ENCODE data around the gene NMUR1. TPM values are rescaled to one million over a fixed set of nuclear protein-coding genes. Genes with fewer than 3 reads are reported as not detected.
"Not testable (repeated sequence)": the region's sequence is repeated elsewhere in the genome, so short reads cannot be mapped to it uniquely, and the experiment has no call there.

Gene NMUR1, protein sequence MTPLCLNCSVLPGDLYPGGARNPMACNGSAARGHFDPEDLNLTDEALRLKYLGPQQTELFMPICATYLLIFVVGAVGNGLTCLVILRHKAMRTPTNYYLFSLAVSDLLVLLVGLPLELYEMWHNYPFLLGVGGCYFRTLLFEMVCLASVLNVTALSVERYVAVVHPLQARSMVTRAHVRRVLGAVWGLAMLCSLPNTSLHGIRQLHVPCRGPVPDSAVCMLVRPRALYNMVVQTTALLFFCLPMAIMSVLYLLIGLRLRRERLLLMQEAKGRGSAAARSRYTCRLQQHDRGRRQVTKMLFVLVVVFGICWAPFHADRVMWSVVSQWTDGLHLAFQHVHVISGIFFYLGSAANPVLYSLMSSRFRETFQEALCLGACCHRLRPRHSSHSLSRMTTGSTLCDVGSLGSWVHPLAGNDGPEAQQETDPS
- not detected in 2 replicates for total RNA-seq (2014; rRNA removed; shearing (Covaris generic); ENCODE audit: low replicate concordance)

DNA sequence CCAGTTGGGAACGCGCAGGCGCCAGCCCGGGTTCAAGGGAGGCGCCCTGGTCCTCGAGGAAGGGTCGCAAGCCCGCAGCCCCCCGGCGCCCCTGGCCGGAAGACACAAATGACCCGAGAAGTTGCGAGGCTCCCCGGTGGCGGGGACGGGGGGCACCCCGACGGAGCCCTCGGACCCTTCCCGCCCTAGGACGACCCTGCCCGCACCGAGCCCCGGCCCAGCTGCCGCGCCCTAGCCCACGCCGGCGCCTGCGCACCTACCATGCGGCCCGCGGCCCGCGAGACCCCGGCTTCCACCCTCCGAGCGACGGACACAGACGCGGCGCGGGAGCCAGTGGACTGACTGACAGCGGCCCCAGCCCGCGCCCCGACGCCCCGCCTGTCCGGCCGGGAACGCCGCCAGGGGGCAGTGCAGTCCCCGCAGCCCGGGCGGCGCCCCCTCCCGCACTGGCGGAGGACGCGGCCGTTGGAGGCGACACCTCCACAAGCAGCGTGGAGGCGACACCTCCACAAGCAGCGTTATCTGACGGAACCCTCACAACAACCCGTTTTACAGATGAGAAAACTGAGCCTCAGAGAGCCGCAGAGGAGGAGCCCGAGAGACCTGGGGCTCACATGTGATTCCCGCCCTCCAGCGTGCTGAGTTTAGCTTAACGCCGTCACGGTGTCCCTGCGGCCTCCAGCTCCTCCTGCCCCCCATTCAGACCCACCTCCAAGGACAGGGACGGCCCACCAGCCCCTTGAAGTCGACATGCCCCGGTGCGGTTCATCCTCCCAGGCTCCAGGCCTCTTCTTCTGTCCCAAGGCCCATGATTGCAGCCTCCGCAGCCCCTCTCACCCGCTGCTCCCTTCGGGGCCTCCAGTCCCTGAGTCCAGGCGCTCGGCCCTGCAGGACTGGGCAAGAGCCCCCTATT lies at the start of gene NMUR1:
Gene NMUR1 (minus strand): TSS at position 347 of the 913 bp plus-strand sequence. CDS start 84 bp downstream, at position 263.
- Histone ChIP-seq H3K27me3 (no peaks in the 10 kb centered on the region), H3K36me3 (no peaks in the 10 kb centered on the region), H3K9me3 (no peaks in the 10 kb centered on the region), H3K4me3 (peak within 1 kb of the TSS; percentile 18)
- DNase-seq = peak; percentile 48

DNA sequence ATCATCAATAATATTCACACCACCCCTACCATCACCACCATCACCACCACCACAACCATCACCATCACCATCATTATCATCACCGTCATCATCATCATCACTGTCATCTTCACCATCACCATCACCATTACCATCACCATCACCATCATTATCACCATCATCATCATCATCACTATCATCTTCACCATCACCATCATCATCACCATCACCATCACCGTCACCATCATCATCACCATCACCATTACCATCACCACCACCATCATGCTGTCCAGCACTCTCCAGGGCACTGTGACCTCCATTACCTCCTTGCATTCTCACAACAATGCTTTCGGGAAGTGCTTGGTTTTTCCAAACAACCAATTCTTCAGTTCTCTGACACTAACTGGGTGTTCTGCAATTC lies 49.3 kb upstream of the NMUR1 start:
- no peak overlapping the region for H3K4me3 ChIP-seq
- DNase-seq = no peak

GRCh38 chr2:231578655-231579054 lies 48.4 kb upstream of the NMUR1 start:
- H3K36me3 ChIP-seq, DNase-seq, H3K9me3 ChIP-seq: not testable (repeated sequence)

More for the DNA sequence above, 49.3 kb upstream of the NMUR1 start:
- H3K27me3 ChIP-seq = no peaks in the 10 kb centered on the region
- H3K36me3 ChIP-seq = no peaks in the 10 kb centered on the region
- no peaks in the 10 kb centered on the region for H3K9me3 ChIP-seq

GRCh38 chr2:231576465-231576864 lies 46.2 kb upstream of the NMUR1 start:
- H3K36me3 ChIP-seq = no peaks in the 10 kb centered on the region
- H3K27me3 ChIP-seq = no peaks in the 10 kb centered on the region
- DNase-seq = no peak

More at GRCh38 chr2:231578655-231579054, 48.4 kb upstream of the NMUR1 start:
- not testable (repeated sequence) for H3K27me3 ChIP-seq, H3K4me3 ChIP-seq

DNA sequence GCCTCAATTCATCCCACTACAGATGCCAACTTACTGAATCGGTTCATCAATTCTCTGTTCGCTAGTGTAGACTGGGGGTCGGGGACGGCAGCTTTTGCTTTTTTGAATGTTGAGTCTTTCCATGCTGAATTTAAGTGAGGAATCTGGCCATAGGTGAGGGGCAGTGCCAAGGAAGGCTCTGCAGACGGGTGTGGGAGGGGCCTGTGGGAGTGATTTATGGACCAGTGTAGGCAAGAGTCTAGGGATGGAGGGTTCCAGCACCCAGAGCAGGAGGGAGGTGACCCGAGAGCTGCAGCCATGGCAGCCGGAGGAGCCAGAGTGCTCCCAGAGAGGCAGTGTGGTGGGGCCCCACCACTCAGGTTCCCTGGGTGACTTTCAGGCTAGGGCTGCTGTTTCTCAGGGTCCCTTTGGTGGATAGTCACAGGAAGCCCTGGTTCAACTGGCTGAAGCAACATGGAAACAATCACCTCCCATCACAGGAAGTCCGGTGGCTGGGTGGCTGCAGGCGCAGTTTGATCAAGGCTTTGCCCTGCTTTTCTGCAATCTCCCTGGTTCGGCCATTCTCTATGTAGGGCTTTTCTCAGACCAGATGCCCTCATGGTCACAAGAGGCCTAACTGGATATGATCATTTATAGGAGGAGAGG lies 45.5 kb upstream of the NMUR1 start:
- H3K4me3 ChIP-seq = no peak overlapping the region
- no peaks in the 10 kb centered on the region for H3K9me3 ChIP-seq
- no peak for DNase-seq
- no peaks in the 10 kb centered on the region for H3K27me3 ChIP-seq
- H3K36me3 ChIP-seq = no peaks in the 10 kb centered on the region

More at GRCh38 chr2:231576465-231576864, 46.2 kb upstream of the NMUR1 start:
- Histone ChIP-seq H3K4me3 (no peak overlapping the region), H3K9me3 (no peaks in the 10 kb centered on the region)

DNA sequence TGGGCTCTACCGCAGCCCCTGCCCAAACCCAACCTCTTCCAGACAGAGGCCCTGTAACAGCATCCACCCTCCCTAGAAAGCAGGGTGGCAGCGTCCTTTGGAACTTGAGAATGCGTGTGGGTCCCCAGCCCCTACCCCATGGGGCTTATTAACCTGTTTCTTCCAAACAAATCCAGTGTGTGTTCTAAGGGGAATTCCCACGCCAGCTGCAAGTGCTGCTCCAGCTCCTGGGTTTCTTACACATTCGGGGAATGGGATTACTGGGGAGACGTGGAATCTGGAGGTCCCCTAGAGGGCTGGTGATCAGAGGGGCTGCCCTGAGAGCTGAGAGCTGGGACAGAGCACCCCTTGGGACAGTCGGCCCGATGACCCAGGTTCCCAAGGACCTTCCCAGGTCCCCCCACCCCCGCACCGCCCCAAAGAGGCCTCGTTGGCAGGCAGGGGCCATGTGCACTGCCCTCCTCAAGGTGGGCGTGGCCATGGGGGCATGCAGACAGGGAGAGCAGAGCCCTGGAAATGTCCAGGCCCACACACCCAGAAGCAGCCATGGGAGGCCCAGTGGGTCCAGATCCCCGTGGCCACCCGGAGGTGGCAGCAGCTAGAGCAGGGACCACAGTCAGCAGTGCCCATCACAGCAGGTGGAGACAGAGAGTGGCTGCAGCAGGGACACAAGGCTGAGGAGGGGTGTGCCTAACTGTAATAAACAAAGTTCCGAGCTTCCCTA lies 43.6 kb upstream of the NMUR1 start:
- Histone ChIP-seq H3K27me3 (no peaks in the 10 kb centered on the region), H3K36me3 (no peaks in the 10 kb centered on the region), H3K9me3 (no peaks in the 10 kb centered on the region), H3K4me3 (no peak overlapping the region)
- DNase-seq = no peak

DNA sequence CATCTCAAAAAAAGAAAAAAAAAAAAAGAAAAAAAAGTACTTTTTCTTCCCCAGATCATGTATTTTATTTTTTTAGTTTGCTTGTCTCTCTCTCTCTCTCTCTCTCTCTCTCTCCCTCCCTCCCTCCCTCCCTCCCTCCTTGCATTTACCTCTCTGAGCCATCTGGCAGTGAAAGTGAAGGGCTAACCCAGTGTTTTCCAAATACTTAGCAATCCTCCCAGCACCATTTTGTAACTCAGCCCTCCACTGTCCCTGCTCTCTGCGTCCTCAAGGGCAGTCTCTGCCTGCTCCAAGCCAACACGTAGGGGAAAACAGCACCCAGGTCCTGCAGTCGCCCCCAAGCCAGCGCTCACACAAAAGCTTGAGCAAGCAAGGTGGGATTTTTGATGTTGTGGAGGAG lies 42.9 kb upstream of the NMUR1 start:
- no peaks in the 10 kb centered on the region for H3K36me3 ChIP-seq
- DNase-seq = no peak
- H3K9me3 ChIP-seq = no peaks in the 10 kb centered on the region
- H3K27me3 ChIP-seq = no peaks in the 10 kb centered on the region
- H3K4me3 ChIP-seq = no peak overlapping the region

DNA sequence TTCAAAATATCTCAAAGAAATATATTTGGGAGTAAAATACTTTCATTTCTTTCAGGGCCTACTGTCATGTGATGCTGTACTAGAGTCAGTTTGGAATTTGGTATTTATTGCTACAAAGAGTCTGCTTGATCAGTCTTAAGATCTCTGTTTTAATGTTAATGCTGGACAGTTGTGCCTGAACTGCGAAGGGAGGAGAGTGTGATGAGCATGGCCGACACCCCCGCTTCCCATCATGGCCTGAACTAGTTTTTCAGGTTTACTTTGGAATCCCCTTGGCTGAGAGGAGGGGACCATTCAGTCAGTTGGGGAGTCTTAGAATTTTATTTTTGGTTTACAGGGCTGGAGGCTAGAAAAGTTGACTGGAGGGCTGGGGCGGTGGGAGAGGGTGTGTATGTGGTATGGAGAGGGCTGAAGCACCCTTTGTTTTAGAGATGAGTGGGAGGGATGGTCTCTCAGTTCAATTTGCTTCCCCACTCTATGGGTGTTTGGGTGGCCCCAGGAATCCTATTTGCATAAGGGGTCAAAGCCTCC lies 41.5 kb upstream of the NMUR1 start:
- no peak for DNase-seq
- no peaks in the 10 kb centered on the region for H3K27me3 ChIP-seq
- no peaks in the 10 kb centered on the region for H3K36me3 ChIP-seq
- H3K9me3 ChIP-seq = no peaks in the 10 kb centered on the region
- H3K4me3 ChIP-seq = no peak overlapping the region

DNA sequence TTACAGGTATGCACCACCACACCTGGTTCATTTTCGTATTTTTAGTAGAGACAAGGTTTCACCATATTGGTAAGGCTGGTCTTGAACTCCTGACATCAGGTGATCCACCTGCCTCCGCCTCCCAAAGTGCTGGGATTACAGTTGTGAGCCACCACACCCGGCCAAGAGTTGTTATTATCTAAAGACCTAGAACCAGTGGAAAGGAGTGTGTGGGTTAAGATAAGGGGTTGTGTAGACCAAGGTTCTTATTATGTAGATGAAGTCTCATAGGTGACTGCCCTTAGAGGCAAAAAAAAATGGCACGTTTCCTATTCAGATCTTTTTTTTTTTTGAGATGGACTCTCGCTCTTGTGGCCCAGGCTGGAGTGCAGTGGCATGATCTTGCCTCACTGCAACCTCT lies 40.7 kb upstream of the NMUR1 start:
- H3K36me3 ChIP-seq, DNase-seq, H3K4me3 ChIP-seq, H3K9me3 ChIP-seq, H3K27me3 ChIP-seq: not testable (repeated sequence)

- no peak overlapping the region for H3K4me3 ChIP-seq
- no peak for DNase-seq
- H3K27me3 ChIP-seq = no peaks in the 10 kb centered on the region
- no peaks in the 10 kb centered on the region for H3K9me3 ChIP-seq
- H3K36me3 ChIP-seq = no peaks in the 10 kb centered on the region
Measured at GRCh38 chr2:231568785-231569435, 38.7 kb upstream of the NMUR1 start.

- Histone ChIP-seq H3K4me3 (no peak overlapping the region), H3K36me3 (no peaks in the 10 kb centered on the region), H3K9me3 (no peaks in the 10 kb centered on the region), H3K27me3 (no peaks in the 10 kb centered on the region)
- no peak for DNase-seq
Measured at GRCh38 chr2:231568098-231568784, 38.0 kb upstream of the NMUR1 start.

DNA sequence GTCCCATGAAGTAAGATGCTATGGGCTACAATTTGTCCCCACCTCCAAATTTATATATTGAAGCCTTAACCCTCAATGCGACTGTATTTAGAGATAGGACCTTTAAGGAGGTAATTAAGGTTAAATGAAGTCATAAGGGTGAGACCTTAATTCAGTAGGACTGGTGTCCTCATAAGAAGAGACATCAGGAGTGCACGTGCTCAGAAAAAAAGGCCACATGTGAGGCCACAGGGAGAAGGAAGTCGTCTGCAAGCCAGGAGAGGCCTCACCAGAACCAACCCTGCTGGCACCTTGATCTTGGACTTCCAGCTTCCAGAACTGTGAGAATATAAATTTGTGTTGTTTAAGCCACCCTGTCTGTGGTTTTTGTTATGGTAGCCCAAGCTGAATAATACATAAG lies 36.9 kb upstream of the NMUR1 start:
- Histone ChIP-seq H3K27me3 (no peaks in the 10 kb centered on the region), H3K4me3 (no peak overlapping the region), H3K36me3 (no peaks in the 10 kb centered on the region), H3K9me3 (no peaks in the 10 kb centered on the region)
- no peak for DNase-seq

DNA sequence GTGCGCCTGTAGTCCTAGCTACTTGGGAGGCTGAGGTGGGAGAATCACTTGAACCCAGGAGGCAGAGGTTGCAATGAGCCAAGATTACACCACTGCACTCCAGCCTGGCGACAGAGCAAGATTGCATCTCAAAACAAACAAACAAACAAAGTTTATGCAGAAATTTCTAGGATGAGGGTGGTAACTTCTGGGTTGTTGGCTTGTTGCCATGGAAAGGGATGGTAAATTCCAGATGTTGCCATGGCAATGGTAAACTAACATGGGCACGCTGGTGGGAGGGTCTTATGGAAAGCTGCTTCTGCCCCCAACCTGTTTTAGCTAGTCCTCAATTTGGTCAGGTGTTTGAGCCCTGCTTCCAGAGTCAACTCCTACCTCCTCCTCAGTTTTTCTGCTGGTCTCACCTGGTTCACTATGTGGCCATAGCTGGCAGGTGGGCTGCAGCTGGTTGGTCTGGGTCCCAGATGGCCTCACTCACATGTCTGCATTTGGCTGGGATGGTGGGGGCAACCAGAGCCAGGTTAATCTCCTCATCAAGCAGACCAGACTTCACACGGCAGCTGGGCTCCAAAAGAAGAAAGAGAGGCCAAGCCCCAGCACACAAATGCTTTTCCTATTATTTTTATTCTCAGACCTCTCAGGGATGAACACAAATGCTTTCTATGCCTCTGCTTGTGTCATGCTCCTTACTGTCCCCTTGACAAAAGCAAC lies 35.8 kb upstream of the NMUR1 start:
- no peak overlapping the region for H3K4me3 ChIP-seq
- no peaks in the 10 kb centered on the region for H3K9me3 ChIP-seq
- no peak for DNase-seq
- H3K27me3 ChIP-seq = no peaks in the 10 kb centered on the region
- H3K36me3 ChIP-seq = no peaks in the 10 kb centered on the region

DNA sequence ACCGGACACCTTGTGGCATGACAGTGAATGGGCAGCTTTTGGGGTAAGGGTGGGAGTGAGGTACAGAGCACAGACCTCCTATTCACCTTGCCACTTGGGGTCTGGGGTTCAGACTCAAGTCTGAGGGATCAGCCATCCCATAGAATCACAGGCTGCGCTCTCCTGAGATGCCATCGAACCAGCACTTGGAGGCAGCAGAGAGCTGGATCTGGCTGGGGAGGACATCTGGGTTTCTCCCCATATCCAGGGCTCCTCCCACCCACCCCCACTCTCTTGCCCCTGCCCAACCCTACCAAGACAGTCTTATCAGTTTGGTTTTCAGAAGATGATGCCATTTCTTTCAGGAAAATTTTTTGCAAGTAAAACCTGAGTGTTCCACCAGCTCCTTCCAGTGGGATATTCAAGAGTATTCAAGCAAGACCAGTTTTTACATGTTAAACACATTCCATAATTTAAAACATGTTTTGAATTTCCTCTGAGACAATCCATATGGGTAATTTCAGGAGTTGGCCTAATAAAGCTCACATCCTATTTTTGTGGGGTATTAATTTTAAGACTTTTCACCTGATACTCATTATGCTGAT lies 33.2 kb upstream of the NMUR1 start:
- DNase-seq = peak; percentile 64
- Histone ChIP-seq H3K4me3 (no peak overlapping the region), H3K36me3 (no peaks in the 10 kb centered on the region), H3K9me3 (no peaks in the 10 kb centered on the region), H3K27me3 (no peaks in the 10 kb centered on the region)
